Prostate gland (tissue), 2 donors: ENCODE data around the gene CYP46A1.

Experiments used
- POLR2AphosphoS5 ChIP-seq: sonication (generic); formaldehyde crosslinking; IDR thresholded peaks from one replicate; pipeline ENCODE4 v1.6.1; 2017; ENCODE audit warnings: antibody characterized with exemption
- TF ChIP-seq, protein P1 (sequence below), 4 experiments: fragments of 200-600 bp in 2 of 4; fragments of 450-650 bp in 2 of 4; sonication (generic) in 2 of 4; IDR thresholded peaks; 1 replicate in 3 of 4; 2 replicates in 1 of 4; pipeline ENCODE4 v1.5.1; 2016 to 2019; ENCODE audit warnings: antibody characterized with exemption in 4 of 4, mild to moderate bottlenecking in 2 of 4, moderate library complexity in 2 of 4

GRCh38 chr14:99708449-99708848 is 24.4 kb downstream of the CYP46A1 start:
- TF ChIP-seq, protein P1, sequence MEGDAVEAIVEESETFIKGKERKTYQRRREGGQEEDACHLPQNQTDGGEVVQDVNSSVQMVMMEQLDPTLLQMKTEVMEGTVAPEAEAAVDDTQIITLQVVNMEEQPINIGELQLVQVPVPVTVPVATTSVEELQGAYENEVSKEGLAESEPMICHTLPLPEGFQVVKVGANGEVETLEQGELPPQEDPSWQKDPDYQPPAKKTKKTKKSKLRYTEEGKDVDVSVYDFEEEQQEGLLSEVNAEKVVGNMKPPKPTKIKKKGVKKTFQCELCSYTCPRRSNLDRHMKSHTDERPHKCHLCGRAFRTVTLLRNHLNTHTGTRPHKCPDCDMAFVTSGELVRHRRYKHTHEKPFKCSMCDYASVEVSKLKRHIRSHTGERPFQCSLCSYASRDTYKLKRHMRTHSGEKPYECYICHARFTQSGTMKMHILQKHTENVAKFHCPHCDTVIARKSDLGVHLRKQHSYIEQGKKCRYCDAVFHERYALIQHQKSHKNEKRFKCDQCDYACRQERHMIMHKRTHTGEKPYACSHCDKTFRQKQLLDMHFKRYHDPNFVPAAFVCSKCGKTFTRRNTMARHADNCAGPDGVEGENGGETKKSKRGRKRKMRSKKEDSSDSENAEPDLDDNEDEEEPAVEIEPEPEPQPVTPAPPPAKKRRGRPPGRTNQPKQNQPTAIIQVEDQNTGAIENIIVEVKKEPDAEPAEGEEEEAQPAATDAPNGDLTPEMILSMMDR (IDR thresholded peaks at IDR 0.05) = no peak
- TF ChIP-seq POLR2AphosphoS5 = no peak
